ENCODE measurements around the gene TGFBR3L. TPM values are rescaled to one million over a fixed set of nuclear protein-coding genes. Genes with fewer than 3 reads are reported as not detected.

TGFBR3L gene
- total and polyA plus RNA-seq, 2 of the 4 experiments (the other 2 are of a cell fraction) = 0.94 TPM; not detected in 1

GRCh38 chr19:7930765-7931164, 16.1 kb downstream of the TGFBR3L start:
- no peak overlapping the region for H3K27ac ChIP-seq (ENCODE audit: insufficient read depth, low read length)

More at GRCh38 chr19:7930765-7931164, 16.1 kb downstream of the TGFBR3L start:
- peaks cover 21% of the 10 kb centered on the region for H3K4me1 ChIP-seq (ENCODE audit: control insufficient read depth, insufficient read depth, low read length)
- peaks cover 15% of the 10 kb centered on the region for H4K20me1 ChIP-seq (ENCODE audit: insufficient read depth, low read length)
- 100% methylated on average over 2 of the region's 7 CpGs; no CpG with 5 or more reads in 1 of the 2 experiments for WGBS, 2 experiments (ENCODE audit: extremely low coverage in 2 of 2, insufficient read length in 1 of 2)
- in situ Hi-C loops (cut with MboI; ENCODE audit: low sequenced_read_pairs) (no loop called here), intact Hi-C loops (cut with micrococcal nuclease) (no loop called here), dilution Hi-C loops (cut with HindIII; ENCODE audit: low sequenced_read_pairs, unreplicated experiment) (no loop called here)
- H2AK9ac ChIP-seq (replicated peaks; ENCODE audit: low read depth, low read length, poor library complexity) = no peak overlapping the region
- H3K9me3 ChIP-seq (ENCODE audit: control insufficient read depth, insufficient read depth, low read length) = no peaks in the 10 kb centered on the region
- no peak overlapping the region for H4K5ac ChIP-seq (ENCODE audit: low read depth, low read length)
- POLR2A ChIA-PET (ENCODE audit: unreplicated experiment) = no interaction called here
- no peak for DNase-seq
- H3K27me3 ChIP-seq (ENCODE audit: control insufficient read depth, insufficient read depth, low read length) = no peaks in the 10 kb centered on the region
- no peak overlapping the region for H3K9ac ChIP-seq (ENCODE audit: low read depth, low read length)
- CTCF ChIA-PET = interaction anchor here (0.7 to 1.5 kb wide), 2 partner anchors 10 to 13 kb away, joined by 5 read pairs; partner anchors contain the start of genes SNAPC2 and TIMM44
- no peak for ATAC-seq (ENCODE audit: low read depth)
- H3K4me2 ChIP-seq (ENCODE audit: low read depth, low read length) = no peak overlapping the region
- no peak overlapping the region for H2BK120ac ChIP-seq (ENCODE audit: low read depth, low read length)
- peaks cover 49% of the 10 kb centered on the region for H3K36me3 ChIP-seq (ENCODE audit: control insufficient read depth, insufficient read depth, low read length)
- no peak overlapping the region for H3K4me3 ChIP-seq (ENCODE audit: insufficient read depth, low read depth, low read length)
- no peak overlapping the region for H2BK15ac ChIP-seq (ENCODE audit: low read depth, low read length)
- H3K4ac ChIP-seq (ENCODE audit: low read depth, low read length) = no peak overlapping the region
- no peak overlapping the region for H4K91ac ChIP-seq (ENCODE audit: insufficient read depth, low read depth, low read length)
- H3K14ac ChIP-seq (replicated peaks; ENCODE audit: low read depth, low read length) = no peak overlapping the region
- H2BK20ac ChIP-seq (ENCODE audit: low read depth, low read length) = no peak overlapping the region
- TF ChIP-seq FOS (IDR thresholded peaks at IDR 0.05; ENCODE audit: low read depth, low read length) (no peak), ELK1 (IDR thresholded peaks at IDR 0.05; ENCODE audit: borderline replicate concordance, low read depth, low read length) (no peak), RFX5 (IDR thresholded peaks at IDR 0.05; ENCODE audit: low read depth, low read length) (no peak), USF2 (IDR thresholded peaks at IDR 0.05; ENCODE audit: low read depth, low read length) (no peak), SMC3 (IDR thresholded peaks at IDR 0.05; ENCODE audit: low read depth, low read length) (no peak), MAZ (IDR thresholded peaks at IDR 0.05; ENCODE audit: borderline replicate concordance, low read depth, low read length) (no peak), RAD21 (IDR thresholded peaks at IDR 0.05; ENCODE audit: low read length) (no peak), BHLHE40 (IDR thresholded peaks at IDR 0.05; ENCODE audit: low read depth, low read length) (no peak), CHD1 (IDR thresholded peaks at IDR 0.05; ENCODE audit: low read depth, low read length) (no peak), NFE2L2 (IDR thresholded peaks at IDR 0.05; ENCODE audit: low read depth, low read length) (no peak), CTCF (conservative IDR thresholded peaks at IDR 0.05; ENCODE audit: low read depth, low read length) (no peak)
- no peak overlapping the region for H2AFZ ChIP-seq (replicated peaks; ENCODE audit: low read length, poor library complexity)
- H4K8ac ChIP-seq (ENCODE audit: low read depth in 2 of 2, low read length in 2 of 2) = no peak overlapping the region
- H2BK5ac ChIP-seq (ENCODE audit: low read depth, low read length, poor library complexity, severe bottlenecking) = no peak overlapping the region
- H3K23ac ChIP-seq (ENCODE audit: low read depth, low read length) = no peak overlapping the region
- H3K56ac ChIP-seq (ENCODE audit: extremely low read depth, insufficient read depth, low read length) = no peak overlapping the region
- H3K9me1 ChIP-seq (ENCODE audit: insufficient read depth, low read length) = peaks cover 9% of the 10 kb centered on the region; the same call in 1 of the 2 replicates
- no peak overlapping the region for H2AK5ac ChIP-seq (ENCODE audit: low read depth, low read length)
- BruUV-seq (replicated peaks) = no TSS peak
- H3K18ac ChIP-seq (ENCODE audit: low read depth, low read length) = no peak overlapping the region
- peaks cover 7 to 22% of the 10 kb centered on the region in 2 experiments; a peak in 2 of 4 replicates for H3K79me1 ChIP-seq (ENCODE audit: low read depth in 1 of 2, low read length in 2 of 2)

All from IMR-90 (cell line).